Epithelial cell of proximal tubule (primary cell): ENCODE data around the gene TRPV4. TPM values are rescaled to one million over a fixed set of nuclear protein-coding genes. Genes with fewer than 3 reads are reported as not detected.

ENCODE experiments used
- DNase-seq: peaks from one replicate; pipeline ENCODE4 v3.0.0-alpha.2; 2011; ENCODE audit warnings: low read depth
- H3K4me3 ChIP-seq: 2 replicates; pipeline ENCODE4 v1.5.1; 2011; ENCODE audit warnings: low read depth, mild to moderate bottlenecking, low read length
- CTCF ChIP-seq: conservative IDR thresholded peaks from 2 replicates; pipeline ENCODE4 v1.5.1; 2012; ENCODE audit warnings: low read depth, mild to moderate bottlenecking, low read length
- total RNA-seq: library from RNA; depleted of rRNA; stranded (reverse); fragments of >200 nt; gene quantifications from 2 replicates; pipeline ENCODE4 v1.2.3, GENCODE V29; 2015

TRPV4 gene
- total RNA-seq, 1 donor from 2014 or later: 2.2 TPM

DNA sequence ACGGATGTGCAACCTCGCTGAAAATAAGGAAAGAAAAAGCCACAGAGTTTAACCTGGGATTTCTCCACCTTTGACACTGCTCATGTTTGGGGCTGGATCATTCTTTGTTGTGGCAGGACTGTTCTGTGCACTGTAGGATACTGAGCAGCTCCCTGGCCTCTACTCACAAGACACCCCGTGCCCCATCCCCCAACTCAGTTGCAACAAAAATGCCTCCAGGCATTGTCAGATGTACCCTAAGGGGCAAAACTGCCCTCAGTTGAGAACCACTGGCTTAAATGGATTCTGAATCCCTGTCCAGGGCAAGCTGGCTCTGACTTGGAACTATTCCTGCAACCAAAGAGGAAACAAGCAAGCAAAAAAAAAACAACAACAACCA lies 45.0 kb upstream of the TRPV4 start:
- TF ChIP-seq CTCF: no peak
- no peak overlapping the region for H3K4me3 ChIP-seq
- DNase-seq: no peak

DNA sequence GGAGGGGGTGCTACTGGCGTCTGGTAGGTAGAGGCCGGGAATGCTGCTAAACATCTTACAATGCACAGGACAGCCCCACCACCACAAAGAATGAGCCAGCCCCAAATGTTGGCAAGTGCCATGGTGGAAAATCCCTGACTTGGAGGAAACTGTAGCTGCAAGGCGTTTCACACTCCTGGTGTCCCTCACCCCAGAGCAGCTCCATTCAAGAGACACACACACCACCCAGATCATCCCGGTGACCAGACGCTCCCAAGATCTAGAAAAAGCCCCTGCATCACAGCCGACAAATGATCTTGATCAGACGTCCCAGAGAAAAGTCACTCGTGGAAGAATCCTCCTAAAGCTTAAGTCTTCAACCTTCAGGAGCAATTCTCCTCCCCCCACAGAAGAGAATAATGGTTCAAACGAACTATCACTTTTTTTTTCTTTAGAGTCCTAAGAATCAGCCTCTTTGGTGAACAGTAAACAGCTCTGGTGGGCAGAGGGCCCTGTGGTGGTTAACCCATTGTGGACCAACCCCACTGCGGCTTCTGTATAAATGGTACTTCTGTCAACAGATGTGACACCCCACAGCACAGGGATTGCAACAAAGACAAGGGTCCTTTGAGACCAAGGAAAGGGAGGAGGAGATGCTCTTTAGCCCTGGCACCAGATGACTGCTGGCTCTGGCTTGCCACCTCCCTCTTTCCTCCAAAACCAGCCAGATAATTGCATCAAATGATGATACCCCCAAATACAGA lies 44.5 kb upstream of the TRPV4 start:
- H3K4me3 ChIP-seq: no peak overlapping the region
- no peak for DNase-seq
- TF ChIP-seq CTCF: no peak

- no peak for DNase-seq
- H3K4me3 ChIP-seq: no peak overlapping the region
- TF ChIP-seq CTCF: no peak
These were observed 43.2 kb upstream of the TRPV4 start for GRCh38 chr12:109876406-109876805.

DNA sequence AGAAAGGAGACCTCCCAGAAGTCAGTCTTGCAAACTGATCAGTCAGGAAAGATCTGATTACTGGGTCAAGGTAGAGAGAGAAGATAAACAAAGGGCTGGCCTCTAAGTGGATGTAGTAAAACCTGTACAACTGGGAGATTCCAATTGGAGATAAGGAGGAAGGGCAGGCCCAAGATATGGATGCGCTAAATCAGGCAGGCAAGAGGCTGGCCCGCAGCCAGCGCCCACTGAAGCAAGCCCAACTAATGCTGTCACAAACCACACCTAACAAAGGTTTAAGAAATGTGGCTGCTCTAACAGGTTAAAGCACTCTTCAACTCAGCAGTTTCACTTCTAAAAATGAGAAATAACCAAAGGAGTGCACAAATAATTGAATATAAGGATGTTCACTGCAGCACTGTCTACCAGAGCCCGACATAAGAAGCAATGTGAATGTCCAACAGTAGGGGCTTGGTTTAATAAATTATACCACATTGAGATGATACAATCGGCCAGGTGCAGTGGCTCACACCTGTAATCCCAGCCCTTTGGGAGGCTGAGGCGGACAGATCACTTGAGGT lies 42.5 kb upstream of the TRPV4 start:
- no peak overlapping the region for H3K4me3 ChIP-seq
- no peak for TF ChIP-seq CTCF
- DNase-seq: no peak

DNA sequence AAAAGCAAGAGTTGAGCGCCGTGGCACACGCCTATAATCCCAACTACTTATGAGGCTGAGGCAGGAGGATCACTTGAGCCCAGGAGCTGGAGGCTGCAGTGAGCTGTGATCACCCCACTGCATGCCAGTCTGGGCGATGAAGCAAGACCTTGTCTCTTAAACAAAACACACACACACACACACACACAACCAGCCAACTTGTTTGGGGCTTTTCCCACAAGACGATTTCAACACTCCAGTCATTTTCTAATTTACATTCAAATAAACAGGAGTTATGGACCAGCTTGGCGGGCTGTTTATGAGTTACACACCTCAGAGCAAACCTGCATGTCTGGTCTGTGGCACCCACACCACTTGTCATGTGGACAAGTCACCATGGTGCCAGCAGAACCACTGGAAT lies 40.5 kb upstream of the TRPV4 start:
- no peak overlapping the region for H3K4me3 ChIP-seq
- DNase-seq: no peak
- TF ChIP-seq CTCF: no peak

DNA sequence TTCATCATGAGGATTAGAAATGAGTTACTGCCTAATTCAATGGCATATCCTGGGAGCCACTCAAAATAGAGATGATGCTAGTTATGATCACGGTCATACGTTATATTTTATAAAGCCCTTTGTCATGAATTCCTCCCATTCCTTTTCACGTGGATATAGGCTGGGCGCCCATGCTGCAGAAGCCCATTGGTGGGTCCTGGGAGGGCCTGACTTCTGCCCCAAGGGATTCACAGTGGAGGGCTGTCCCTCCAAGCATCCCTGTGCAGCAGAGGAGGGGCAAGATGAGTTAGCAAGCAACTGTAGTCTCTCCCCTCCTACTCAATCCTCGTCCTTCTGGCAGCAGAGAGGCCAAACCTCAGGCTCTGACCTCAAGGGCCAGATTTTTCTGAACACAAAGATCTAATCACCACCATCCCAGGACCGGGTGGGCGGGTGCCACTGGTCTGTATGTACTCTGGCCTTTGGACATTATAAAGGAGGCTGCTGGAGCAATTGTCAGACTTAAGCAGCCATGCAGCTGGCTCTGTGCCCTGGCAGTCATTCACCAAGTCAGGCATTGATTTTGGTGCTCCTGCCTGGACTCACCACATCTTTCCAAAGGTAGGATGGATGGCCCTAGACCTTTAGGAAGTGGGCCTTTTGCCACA lies 38.6 kb upstream of the TRPV4 start:
- no peak for DNase-seq
- no peak for TF ChIP-seq CTCF
- H3K4me3 ChIP-seq: no peak overlapping the region

GRCh38 chr12:109870648-109871047 lies 37.5 kb upstream of the TRPV4 start:
- H3K4me3 ChIP-seq: no peak overlapping the region
- no peak for DNase-seq
- no peak for TF ChIP-seq CTCF
